ENCODE measurements around the gene CARS2.
"Not testable (repeated sequence)": the region's sequence is repeated elsewhere in the genome, so short reads cannot be mapped to it uniquely, and the experiment has no call there.

Gene CARS2

DNA sequence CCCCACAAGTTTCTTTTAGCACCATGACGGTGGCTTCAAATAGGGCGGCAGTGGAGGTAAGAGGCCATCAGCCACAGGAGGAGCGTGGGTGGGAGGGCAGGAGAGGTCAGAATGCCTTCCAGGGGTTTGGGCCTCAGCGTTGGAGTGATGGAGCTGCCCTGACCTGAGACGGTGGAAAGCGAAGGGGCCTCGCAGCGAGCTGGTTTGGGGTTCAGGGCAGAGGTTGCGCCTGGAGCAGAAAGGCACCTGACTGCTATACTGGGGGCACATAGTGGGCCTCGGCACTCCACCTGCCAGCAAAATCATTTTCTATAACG is 91.0 kb downstream of the CARS2 start:
- no peak for DNase-seq

DNA sequence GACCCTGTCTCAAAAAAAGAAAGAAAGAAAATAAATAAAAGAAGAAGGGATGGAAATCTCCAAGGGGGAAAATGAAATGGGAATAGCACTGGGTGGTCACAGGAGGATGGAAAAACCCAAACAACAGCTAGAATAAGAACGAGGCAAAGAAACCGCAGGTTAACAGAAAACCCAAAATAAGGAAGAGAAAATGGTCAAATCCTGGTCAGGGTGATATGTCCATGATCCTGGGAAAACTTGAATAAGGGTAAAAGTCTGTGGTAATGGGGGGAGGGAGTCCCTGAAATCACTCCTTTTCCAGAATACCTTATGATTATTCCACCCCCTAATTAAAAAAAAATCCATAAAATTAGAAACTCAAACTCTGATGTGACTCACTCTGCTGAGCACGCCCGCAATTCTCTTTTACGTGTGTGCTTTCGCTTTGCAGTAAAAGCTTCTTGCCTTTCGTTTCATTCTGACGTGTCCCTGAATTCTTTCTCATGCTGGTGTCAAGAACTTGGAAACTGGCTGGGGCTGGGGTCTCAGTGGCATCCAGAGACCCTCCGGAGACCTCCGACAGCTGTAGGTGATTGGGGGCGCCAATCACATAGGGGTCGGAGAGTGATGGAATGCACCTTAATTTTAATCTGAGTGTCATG is 94.8 kb downstream of the CARS2 start:
- no peak for DNase-seq

DNA sequence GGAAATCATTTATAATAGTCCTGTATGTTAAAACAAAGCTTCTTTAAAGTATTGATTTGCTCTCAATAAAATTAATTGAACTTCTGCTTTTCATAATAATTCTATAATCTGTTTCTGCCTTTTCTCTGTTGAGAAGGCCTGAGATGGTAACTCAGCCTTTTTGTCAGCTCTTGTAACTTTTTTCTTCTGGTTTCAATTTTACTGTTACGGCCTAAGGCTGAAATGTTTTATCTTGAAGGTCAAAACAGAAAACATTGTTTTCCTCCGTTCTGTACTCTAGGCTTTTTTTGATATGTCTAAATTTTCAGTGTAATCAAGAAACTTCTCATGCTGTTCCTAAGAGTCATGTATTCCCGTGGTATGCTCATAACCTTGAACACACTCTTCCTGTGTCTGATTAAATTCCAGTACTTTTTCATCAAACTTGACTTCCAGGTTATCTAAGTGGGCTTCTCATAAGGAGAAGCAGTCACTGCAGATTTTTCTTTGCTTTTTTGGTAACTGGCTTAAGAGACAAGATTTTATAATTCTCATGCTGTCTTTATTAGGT is 98.2 kb downstream of the CARS2 start:
- DNase-seq = no peak

- DNase-seq = not testable (repeated sequence)
Measured at GRCh38 chr13:110606281-110606680, 99.6 kb downstream of the CARS2 start.

DNA sequence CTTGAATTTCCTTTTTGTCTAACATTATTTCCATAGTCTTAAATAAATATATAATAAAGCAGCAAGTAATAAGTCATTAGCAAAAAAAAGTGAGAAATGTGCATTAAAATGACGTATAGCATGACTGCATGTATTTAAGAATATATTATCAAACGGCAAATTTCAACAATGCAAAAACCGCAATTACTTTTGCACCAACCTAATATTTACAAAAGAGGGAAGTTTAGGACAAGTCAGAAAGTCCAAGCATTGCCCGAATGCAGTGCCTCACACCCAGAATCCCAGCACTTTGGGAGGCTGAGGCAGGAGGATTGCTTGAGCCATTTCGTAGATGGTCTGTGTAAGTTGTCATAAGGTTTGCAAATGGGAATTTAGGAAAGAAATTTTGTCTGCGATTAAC is 100.8 kb downstream of the CARS2 start:
- no peak for DNase-seq

DNA sequence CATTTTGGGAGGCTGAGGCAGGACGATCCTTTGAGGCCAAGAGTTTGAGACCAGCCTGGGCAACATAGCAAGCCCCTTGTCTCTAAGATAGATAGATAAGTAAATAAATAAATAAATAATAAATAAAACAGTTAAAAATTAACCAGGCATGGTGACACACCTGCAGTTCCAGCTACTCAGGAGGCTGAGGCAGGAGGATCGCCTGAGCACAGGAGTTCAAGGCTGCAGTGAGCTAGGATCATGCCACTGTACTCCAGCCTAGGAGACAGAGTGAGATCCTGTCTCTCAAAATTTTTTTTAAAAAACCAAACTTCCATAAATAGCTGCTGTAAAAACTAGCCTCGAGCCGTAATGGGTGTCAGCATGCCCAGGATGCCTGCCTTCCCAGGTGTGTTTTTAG is 104.9 kb downstream of the CARS2 start:
- no peak for DNase-seq

DNA sequence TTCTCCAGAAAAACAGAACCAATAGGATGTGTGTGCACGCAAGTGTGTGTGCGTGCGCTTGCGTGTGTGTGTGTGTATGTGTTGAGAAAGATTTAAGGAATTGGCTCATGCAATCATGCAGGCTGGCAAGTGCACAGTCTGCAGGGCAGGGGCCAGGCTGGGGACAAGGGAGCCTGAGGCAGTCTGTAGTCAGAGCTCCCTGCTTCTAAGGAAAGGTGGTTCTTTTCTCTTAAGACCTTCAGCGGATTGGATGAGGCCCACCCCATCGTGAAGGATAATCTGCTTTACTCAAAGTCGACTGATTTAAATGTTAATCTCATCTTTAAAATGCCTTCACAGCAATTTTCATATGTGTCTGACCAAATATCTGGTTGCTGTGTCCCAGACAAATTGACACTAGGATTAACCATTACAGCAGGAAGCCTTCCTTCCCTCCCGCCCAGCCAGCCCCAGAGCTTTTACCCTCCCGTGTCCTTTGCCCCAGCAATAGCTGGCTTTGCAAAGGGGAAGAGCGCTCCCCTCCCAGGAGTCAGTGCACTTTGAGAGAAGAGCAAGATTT is 105.6 kb downstream of the CARS2 start:
- DNase-seq = no peak

DNA sequence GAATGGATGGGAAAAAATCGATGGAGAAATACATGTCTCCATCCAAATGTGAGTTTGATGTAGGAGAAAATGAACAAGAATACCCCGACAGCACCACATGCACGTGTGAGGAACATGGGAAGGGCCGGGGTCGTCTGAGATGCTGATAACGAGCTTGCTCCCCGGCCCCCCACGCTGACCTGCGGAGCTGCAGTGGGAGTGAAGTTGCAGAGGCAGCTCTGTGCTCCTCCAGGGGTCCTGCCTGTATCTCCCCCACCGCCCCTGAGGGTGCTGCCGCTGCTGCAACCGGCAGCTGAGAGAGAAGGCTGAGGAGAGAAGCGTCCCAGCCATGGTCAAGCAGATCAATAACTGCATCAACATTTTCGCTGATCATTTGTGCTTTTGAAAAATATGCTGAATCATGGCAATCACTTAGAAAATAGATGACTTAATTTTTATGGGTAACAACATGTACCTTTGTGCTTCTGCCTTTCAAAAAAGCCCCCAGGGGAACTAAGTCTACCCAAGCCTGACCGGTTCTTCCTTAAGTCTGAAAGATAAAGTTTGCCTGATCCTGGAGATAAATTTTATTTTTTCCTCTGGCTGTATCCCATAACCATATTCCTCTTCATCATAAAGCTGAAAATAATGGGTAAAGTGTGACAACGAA is 108.8 kb downstream of the CARS2 start:
- no peak for DNase-seq

- no peak for DNase-seq
Measured at GRCh38 chr13:110593430-110594130, 112.3 kb downstream of the CARS2 start.

DNA sequence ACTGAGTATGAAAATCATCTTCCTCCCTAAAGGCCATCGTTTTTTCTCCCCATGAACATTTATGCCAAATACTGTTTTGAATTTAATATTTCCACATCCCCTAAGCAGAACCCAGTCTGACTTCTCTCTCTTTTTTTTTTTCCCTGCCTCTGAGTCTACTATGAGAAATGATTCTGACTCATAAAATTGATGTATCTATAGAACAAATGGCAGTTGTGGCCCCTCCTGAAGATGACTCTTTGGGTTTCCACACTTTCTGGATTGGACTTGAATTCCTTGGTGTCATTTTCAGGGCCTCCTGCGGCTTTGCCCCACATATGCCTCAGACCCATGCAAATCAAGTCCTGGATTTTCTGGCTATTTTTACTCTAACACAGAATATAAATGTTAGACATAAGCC is 113.3 kb downstream of the CARS2 start:
- DNase-seq = no peak

Measured in stimulated activated CD4-positive, alpha-beta T cell treated with anti-CD3 and anti-CD28 coated beads, Interleukin-4, amount 100 ng/mL, for 1 hour (primary cell).